Measurements from ENCODE around the gene POLDIP3. TPM values are rescaled to one million over a fixed set of nuclear protein-coding genes. Genes with fewer than 3 reads are reported as not detected.

Gene POLDIP3
- total and polyA plus RNA-seq, 5 donors, result 20.8 to 44.7 (median 35.5) TPM

DNA sequence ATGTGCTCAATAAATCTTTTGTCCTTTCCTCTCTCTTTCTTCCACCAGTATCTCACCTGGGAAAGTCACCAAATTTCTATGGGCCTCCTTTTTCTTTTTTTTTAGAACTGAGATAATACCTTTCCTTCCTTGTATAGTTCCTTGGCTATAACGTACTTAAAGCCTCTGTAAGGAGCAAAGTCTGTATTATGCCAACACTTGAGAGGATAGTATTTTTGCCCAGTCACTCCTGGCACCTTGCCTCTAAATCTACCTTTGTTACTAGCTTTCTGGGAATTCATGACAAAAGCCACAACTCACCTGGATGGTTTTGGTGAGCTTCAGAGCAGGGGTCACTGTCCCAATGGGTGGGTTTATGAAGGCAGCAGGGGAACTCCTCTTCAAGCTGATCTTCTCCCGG, 12.2 kb downstream of the POLDIP3 start:
- Histone ChIP-seq H3K27ac (ENCODE audit: low read length) (no peak overlapping the region), H3K27me3 (ENCODE audit: control insufficient read depth, insufficient read depth) (no peaks in the 10 kb centered on the region), H3K9me3 (ENCODE audit: control insufficient read depth, low read length) (no peaks in the 10 kb centered on the region), H3K4me3 (ENCODE audit: low read length) (no peak overlapping the region), H3K4me1 (ENCODE audit: control insufficient read depth, insufficient read depth, low read length) (no peaks in the 10 kb centered on the region)
- intact Hi-C loops (cut with DNase I), result no loop called here
- WGBS, result 74% methylated on average over 2 of the region's 2 CpGs
- DNase-seq, result no peak
- no peak for ATAC-seq

DNA sequence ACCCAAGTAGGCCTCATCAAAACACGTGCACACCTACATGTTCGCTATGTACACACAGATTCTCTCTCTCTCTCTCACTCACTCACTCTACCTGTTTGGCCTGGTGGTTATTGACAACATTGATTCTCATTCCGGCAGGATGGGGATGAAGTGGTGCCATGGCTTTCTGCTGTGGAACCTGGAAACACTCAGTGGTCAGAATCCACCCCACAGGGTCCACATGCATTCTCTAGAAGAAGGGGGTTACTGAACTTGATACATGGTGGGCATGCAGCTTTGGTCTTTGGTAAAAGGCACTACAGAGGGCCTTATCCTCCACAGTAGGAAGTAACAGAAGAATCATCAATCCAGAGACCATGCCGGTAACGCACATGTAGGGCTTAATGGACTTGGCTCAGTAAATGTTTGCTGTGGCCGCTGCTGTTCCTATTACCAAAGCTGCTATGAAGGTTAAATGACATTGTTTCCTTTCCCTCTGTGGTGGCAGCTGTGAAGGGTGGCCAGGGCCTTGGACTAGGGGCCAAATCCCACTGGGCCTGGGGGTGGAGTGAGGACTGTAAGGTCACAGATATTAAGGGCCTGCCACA, 12.7 kb downstream of the POLDIP3 start:
- ATAC-seq, result no peak
- no peaks in the 10 kb centered on the region for H3K27me3 ChIP-seq (ENCODE audit: control insufficient read depth, insufficient read depth)
- no peak overlapping the region for H3K27ac ChIP-seq (ENCODE audit: low read length)

GRCh38 chr22:42596863-42597530, 17.7 kb downstream of the POLDIP3 start:
- intact Hi-C loops (cut with DNase I), result no loop called here
- DNase-seq, result no peak
- Histone ChIP-seq H3K4me3 (ENCODE audit: low read length) (no peak overlapping the region), H3K4me1 (ENCODE audit: control insufficient read depth, insufficient read depth, low read length) (peaks cover 11% of the 10 kb centered on the region), H3K9me3 (ENCODE audit: control insufficient read depth, low read length) (no peaks in the 10 kb centered on the region), H3K27ac (ENCODE audit: low read length) (peak overlapping the region; percentile 37), H3K27me3 (ENCODE audit: control insufficient read depth, insufficient read depth) (no peaks in the 10 kb centered on the region)
- ATAC-seq, result peak in 1 of 2 donors; percentile 5
- 75% methylated on average over 11 of the region's 11 CpGs for WGBS

More for the DNA sequence above, 12.7 kb downstream of the POLDIP3 start:
- 95% methylated on average over 6 of the region's 6 CpGs for WGBS
- H3K4me3 ChIP-seq (ENCODE audit: low read length), result no peak overlapping the region
- H3K4me1 ChIP-seq (ENCODE audit: control insufficient read depth, insufficient read depth, low read length), result peaks cover 3% of the 10 kb centered on the region
- no peaks in the 10 kb centered on the region for H3K9me3 ChIP-seq (ENCODE audit: control insufficient read depth, low read length)
- DNase-seq, result peak in 1 of 3 donors; percentile 5
- intact Hi-C loops (cut with DNase I), result no loop called here

- ATAC-seq (peak; percentile 82 to 86), DNase-seq (peak; percentile 43 to 84 (median 76))
- Histone ChIP-seq H3K4me1 (ENCODE audit: control insufficient read depth, insufficient read depth, low read length) (peaks cover 11% of the 10 kb centered on the region), H3K9me3 (ENCODE audit: control insufficient read depth, low read length) (no peaks in the 10 kb centered on the region), H3K4me3 (ENCODE audit: low read length) (no peak overlapping the region), H3K27me3 (ENCODE audit: control insufficient read depth, insufficient read depth) (no peaks in the 10 kb centered on the region), H3K27ac (ENCODE audit: low read length) (peak overlapping the region; percentile 46)
- intact Hi-C loops (cut with DNase I), result no loop called here
- 23% methylated on average over 5 of the region's 5 CpGs for WGBS
Measured at GRCh38 chr22:42596336-42596735, 18.3 kb downstream of the POLDIP3 start.

DNA sequence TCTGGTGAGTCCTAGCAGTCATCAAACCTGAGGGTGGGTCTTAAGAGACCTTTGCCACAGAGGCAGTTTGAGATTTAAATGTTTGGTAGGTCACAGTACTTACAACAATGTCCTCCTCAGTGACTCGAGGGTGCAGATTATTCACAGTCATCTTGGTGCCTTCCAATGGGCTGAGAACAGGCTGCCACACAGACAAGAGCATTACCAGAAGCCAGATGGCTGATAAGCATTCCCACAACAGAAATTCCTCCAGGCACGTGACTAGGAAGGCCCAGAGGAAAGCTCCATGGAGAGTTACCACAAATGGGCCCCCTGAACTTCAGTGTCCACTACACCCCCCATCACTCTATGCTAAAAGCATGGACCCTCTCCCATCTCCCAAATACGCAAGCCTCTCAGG, 19.2 kb downstream of the POLDIP3 start:
- ATAC-seq, result peak; percentile 34 to 40

GRCh38 chr22:42591987-42592386, 22.7 kb downstream of the POLDIP3 start:
- intact Hi-C loops (cut with DNase I), result no loop called here
- no peak overlapping the region for H3K27ac ChIP-seq (ENCODE audit: low read length)
- H3K27me3 ChIP-seq (ENCODE audit: control insufficient read depth, insufficient read depth), result no peaks in the 10 kb centered on the region
- H3K4me3 ChIP-seq (ENCODE audit: low read length), result no peak overlapping the region
- peaks cover 7% of the 10 kb centered on the region for H3K4me1 ChIP-seq (ENCODE audit: control insufficient read depth, insufficient read depth, low read length)
- no peak for ATAC-seq
- WGBS, result 96% methylated on average over 12 of the region's 12 CpGs
- peak in 1 of 3 donors; percentile 2 for DNase-seq
- H3K9me3 ChIP-seq (ENCODE audit: control insufficient read depth, low read length), result no peaks in the 10 kb centered on the region

More for the DNA sequence above, 19.2 kb downstream of the POLDIP3 start:
- H3K4me3 ChIP-seq (ENCODE audit: low read length), result no peak overlapping the region
- H3K27ac ChIP-seq (ENCODE audit: low read length), result peak overlapping the region; percentile 58
- no peaks in the 10 kb centered on the region for H3K27me3 ChIP-seq (ENCODE audit: control insufficient read depth, insufficient read depth)
- WGBS, result 49% methylated on average over 3 of the region's 3 CpGs
- DNase-seq, result no peak
- peaks cover 11% of the 10 kb centered on the region for H3K4me1 ChIP-seq (ENCODE audit: control insufficient read depth, insufficient read depth, low read length)
- intact Hi-C loops (cut with DNase I), result no loop called here
- no peaks in the 10 kb centered on the region for H3K9me3 ChIP-seq (ENCODE audit: control insufficient read depth, low read length)

DNA sequence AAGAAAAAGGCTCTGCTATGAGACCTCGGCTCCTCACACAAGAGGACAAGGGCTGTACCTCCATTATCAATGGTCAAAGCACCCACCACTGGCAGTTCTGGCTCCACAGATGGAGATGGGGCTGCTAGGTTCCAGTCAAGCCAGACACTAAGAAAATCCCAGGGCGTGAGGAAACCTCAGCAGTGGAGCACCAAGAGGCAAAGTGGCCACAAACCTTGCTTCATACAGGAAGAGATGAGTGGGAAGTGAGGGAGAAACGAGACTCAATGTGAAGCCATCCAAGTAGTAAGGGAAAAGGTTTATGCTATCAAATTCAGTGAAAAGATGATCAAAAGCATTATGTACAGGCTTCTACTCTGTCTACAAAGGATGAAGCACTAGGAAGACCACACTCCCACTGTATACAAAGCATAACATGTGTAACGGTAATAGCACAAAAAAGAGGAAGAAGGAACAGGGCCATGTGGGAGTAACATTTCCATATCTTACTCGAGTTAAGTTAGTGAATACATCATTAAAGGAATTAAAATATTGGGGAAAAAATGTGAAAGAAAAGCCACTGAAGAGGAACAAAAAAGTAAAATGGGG, 27.0 kb downstream of the POLDIP3 start:
- Histone ChIP-seq H3K27ac (ENCODE audit: low read length) (no peak overlapping the region), H3K27me3 (ENCODE audit: control insufficient read depth, insufficient read depth) (no peaks in the 10 kb centered on the region), H3K9me3 (ENCODE audit: control insufficient read depth, low read length) (no peaks in the 10 kb centered on the region), H3K4me3 (ENCODE audit: low read length) (no peak overlapping the region), H3K4me1 (ENCODE audit: control insufficient read depth, insufficient read depth, low read length) (no peaks in the 10 kb centered on the region)
- 78% methylated on average over 5 of the region's 5 CpGs for WGBS
- DNase-seq (no peak), ATAC-seq (no peak)
- intact Hi-C loops (cut with DNase I), result no loop called here

DNA sequence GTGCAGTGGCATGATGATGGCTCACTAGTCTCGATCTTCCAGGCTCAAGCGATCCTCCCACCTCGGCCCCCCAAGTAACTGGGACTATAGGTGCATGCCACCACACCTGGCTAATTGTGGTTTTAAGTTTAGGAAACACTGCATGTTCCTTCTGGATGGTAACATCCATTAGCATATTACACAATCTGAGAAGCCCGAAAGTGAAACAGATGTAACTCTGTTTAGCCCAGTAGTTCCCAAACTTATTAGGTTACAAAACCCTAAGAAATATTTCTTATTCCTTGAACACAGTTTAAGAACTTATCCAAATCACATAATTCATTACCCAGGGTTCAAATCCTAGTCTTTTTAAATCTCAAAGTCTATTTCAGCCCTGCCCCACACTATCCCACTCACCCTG, 28.3 kb downstream of the POLDIP3 start:
- H3K4me1 ChIP-seq (ENCODE audit: control insufficient read depth, insufficient read depth, low read length), result no peaks in the 10 kb centered on the region
- intact Hi-C loops (cut with DNase I), result no loop called here
- no peak overlapping the region for H3K4me3 ChIP-seq (ENCODE audit: low read length)
- ATAC-seq, result no peak
- no peaks in the 10 kb centered on the region for H3K27me3 ChIP-seq (ENCODE audit: control insufficient read depth, insufficient read depth)
- WGBS, result 92% methylated on average over 4 of the region's 4 CpGs
- no peak for DNase-seq
- no peak overlapping the region for H3K27ac ChIP-seq (ENCODE audit: low read length)
- H3K9me3 ChIP-seq (ENCODE audit: control insufficient read depth, low read length), result no peaks in the 10 kb centered on the region

GRCh38 chr22:42585096-42585495, 29.6 kb downstream of the POLDIP3 start:
- intact Hi-C loops (cut with DNase I), result no loop called here
- Histone ChIP-seq H3K27ac (ENCODE audit: low read length) (no peak overlapping the region), H3K27me3 (ENCODE audit: control insufficient read depth, insufficient read depth) (no peaks in the 10 kb centered on the region), H3K4me1 (ENCODE audit: control insufficient read depth, insufficient read depth, low read length) (peaks cover 3% of the 10 kb centered on the region), H3K4me3 (ENCODE audit: low read length) (no peak overlapping the region), H3K9me3 (ENCODE audit: control insufficient read depth, low read length) (no peaks in the 10 kb centered on the region)
- DNase-seq, result no peak
- peak in 1 of 2 donors; percentile 8 for ATAC-seq
- WGBS, result 75% methylated on average over 8 of the region's 8 CpGs

DNA sequence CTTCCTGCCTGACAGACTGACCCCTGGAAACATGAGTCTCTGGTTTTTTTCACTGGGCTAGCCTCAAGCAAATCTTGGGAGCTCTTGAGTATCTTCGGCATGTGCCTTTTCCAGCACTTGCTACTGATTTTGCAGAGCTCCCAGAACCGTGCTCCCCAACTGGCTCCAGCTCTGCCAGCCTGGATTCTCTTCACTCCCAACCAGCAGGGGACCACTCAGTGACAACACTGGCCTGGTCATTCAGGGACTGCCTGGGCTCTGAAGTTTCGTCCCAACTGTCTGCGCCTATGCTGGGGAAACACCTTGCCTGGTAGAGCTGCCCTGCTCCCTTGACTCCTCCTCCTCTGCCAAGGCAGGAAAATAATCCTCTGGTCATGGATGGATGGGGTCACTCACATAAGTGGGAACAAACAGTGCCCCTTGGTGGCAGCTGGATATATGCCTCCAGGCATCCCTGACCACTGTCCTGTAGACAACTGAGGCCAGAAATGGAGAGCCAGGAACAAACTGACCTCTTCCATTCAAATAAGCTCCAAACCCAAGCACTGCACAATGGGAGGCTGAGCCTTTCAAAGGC, 30.2 kb downstream of the POLDIP3 start:
- Histone ChIP-seq H3K27ac (ENCODE audit: low read length) (no peak overlapping the region), H3K9me3 (ENCODE audit: control insufficient read depth, low read length) (no peaks in the 10 kb centered on the region), H3K27me3 (ENCODE audit: control insufficient read depth, insufficient read depth) (no peaks in the 10 kb centered on the region), H3K4me1 (ENCODE audit: control insufficient read depth, insufficient read depth, low read length) (peaks cover 3% of the 10 kb centered on the region), H3K4me3 (ENCODE audit: low read length) (no peak overlapping the region)
- DNase-seq (no peak), ATAC-seq (no peak)
- intact Hi-C loops (cut with DNase I), result no loop called here
- WGBS, result 90% methylated on average over 4 of the region's 4 CpGs

GRCh38 chr22:42582987-42583386, 31.7 kb downstream of the POLDIP3 start:
- no peak overlapping the region for H3K4me3 ChIP-seq (ENCODE audit: low read length)
- H3K4me1 ChIP-seq (ENCODE audit: control insufficient read depth, insufficient read depth, low read length), result peaks cover 3% of the 10 kb centered on the region
- H3K27me3 ChIP-seq (ENCODE audit: control insufficient read depth, insufficient read depth), result no peaks in the 10 kb centered on the region
- no peaks in the 10 kb centered on the region for H3K9me3 ChIP-seq (ENCODE audit: control insufficient read depth, low read length)
- ATAC-seq, result no peak
- WGBS, result 88% methylated on average over 1 of the region's 1 CpG
- intact Hi-C loops (cut with DNase I), result no loop called here
- no peak for DNase-seq
- no peak overlapping the region for H3K27ac ChIP-seq (ENCODE audit: low read length)

All from right cardiac atrium (tissue), 5 donors.